AG04450 (cell line): ENCODE results near the gene PNPLA6. TPM values are rescaled to one million over a fixed set of nuclear protein-coding genes. Genes with fewer than 3 reads are reported as not detected.

Experiments
- CTCF ChIA-PET: fragments of 300-600, 350-600 bp; formaldehyde crosslinking; extraction: SDS; loops from one replicate; lab custom pipeline; 2022; ENCODE audit warnings: antibody characterized with exemption, inconsistent platforms; lab: Charles Lee
- POLR2A ChIA-PET: fragments of 350-600 bp; formaldehyde crosslinking; extraction: SDS; loops from one replicate; lab custom pipeline; 2021; ENCODE audit warnings: antibody characterized with exemption, inconsistent platforms; lab: Yijun Ruan, JAX
- DNase-seq: peaks from one replicate; pipeline ENCODE4 v3.0.0-alpha.2; 2011; ENCODE audit warnings: low read depth, low spot score
- H3K27ac ChIP-seq: one replicate; pipeline ENCODE4 v1.5.1; 2012; ENCODE audit warnings: low read depth, low read length, control low read depth
- H3K27me3 ChIP-seq: one replicate; pipeline ENCODE4 v1.6.0; 2012; ENCODE audit warnings: low read length; ENCODE audit not compliant: control insufficient read depth, insufficient read depth
- H3K4me3 ChIP-seq: 2 replicates; pipeline ENCODE4 v1.5.1; 2011; ENCODE audit warnings: mild to moderate bottlenecking, low read depth, low read length, control low read depth
- H3K9me3 ChIP-seq: 2 replicates; pipeline ENCODE4 v1.5.1; 2012; ENCODE audit warnings: low read length; ENCODE audit not compliant: control insufficient read depth, insufficient read depth
- polyA plus RNA-seq: library from polyadenylated mRNA; depleted of rRNA; stranded (reverse); fragments of >200 nt; gene quantifications from 2 replicates; pipeline ENCODE4 v1.2.3, GENCODE V29; 2011
- TF ChIP-seq, protein P1 (sequence below): IDR thresholded peaks from 2 replicates; pipeline ENCODE4 v1.5.1; 2011; ENCODE audit warnings: low read depth, low read length, control low read depth, inconsistent platforms

Gene PNPLA6
- polyA plus RNA-seq, 1 experiment, result 17.0 TPM

DNA sequence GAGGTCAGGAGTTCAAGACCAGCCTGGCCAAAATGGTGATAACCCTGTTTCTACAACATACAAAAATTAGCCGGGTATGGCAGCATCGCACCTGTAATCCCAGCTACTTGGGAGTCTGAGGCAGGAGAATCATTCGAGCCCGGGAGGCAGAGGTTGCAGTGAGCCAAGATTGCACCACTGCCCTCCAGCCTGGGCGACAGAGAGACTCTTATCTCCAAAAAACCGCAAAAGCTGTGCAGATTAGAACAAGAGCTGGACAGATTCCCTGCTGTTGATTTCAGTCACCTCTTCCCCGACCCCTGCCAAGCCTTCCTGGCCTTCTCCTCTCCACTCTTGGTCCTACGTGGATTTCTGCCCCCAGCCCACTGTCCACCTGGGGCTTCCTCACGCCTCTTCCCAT is 68.4 kb downstream of the PNPLA6 start:
- no peak for DNase-seq
- TF ChIP-seq, protein P1, sequence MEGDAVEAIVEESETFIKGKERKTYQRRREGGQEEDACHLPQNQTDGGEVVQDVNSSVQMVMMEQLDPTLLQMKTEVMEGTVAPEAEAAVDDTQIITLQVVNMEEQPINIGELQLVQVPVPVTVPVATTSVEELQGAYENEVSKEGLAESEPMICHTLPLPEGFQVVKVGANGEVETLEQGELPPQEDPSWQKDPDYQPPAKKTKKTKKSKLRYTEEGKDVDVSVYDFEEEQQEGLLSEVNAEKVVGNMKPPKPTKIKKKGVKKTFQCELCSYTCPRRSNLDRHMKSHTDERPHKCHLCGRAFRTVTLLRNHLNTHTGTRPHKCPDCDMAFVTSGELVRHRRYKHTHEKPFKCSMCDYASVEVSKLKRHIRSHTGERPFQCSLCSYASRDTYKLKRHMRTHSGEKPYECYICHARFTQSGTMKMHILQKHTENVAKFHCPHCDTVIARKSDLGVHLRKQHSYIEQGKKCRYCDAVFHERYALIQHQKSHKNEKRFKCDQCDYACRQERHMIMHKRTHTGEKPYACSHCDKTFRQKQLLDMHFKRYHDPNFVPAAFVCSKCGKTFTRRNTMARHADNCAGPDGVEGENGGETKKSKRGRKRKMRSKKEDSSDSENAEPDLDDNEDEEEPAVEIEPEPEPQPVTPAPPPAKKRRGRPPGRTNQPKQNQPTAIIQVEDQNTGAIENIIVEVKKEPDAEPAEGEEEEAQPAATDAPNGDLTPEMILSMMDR, result no peak
- Histone ChIP-seq H3K27me3 (no peaks in the 10 kb centered on the region), H3K9me3 (peaks cover 4% of the 10 kb centered on the region; the same call in 1 of the 2 replicates), H3K27ac (no peak overlapping the region), H3K4me3 (no peak overlapping the region)
- CTCF ChIA-PET, result no interaction called here
- POLR2A ChIA-PET, result no interaction called here

DNA sequence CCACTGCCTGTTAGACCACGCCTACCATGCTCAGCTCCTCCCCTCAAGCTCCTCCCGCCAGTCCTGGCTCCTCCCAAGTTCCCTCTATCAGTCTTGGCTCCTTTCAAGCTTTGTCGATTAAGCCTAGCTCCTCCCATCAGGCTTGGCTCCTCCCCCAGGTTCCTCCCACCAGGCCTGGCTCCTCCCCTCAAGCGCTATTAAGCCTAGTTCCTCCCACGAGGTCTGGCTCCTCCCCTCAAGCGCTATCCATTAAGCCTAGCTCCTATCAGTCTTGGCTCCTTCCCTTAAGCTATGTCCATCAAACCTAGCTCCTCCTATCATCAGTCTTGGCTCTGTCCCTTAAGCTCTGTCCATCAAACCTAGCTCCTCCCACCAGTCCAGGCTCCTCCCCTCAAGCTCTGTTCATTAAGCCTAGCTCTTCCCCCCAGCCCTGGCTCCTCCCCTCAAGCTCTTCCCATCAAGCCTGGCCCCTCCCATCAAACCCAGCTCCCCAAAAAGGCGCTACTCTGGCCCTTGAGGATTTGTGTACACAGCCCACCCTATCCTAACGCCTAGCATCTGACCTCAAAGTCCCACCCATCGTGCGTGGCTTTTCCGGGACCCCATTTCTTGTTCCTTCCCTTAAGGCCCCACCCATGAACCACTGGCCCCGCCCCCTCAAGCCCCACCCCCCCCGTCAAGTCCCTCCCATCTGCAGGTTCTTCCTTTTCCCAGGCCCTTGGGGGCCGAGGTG is 70.1 kb downstream of the PNPLA6 start:
- Histone ChIP-seq H3K27me3 (no peaks in the 10 kb centered on the region), H3K9me3 (peaks cover 4% of the 10 kb centered on the region; the same call in 1 of the 2 replicates), H3K27ac (no peak overlapping the region), H3K4me3 (no peak overlapping the region)
- DNase-seq, result no peak
- TF ChIP-seq, protein P1, result no peak
- POLR2A ChIA-PET, result interaction anchor here (0.5 kb wide), 1 partner anchor 11 kb away, joined by 3 read pairs; no protein-coding TSS in a partner anchor
- CTCF ChIA-PET, result interaction anchor here (0.9 to 2.0 kb wide), 3 partner anchors 37 to 75 kb away, joined by 4 to 7 read pairs (median 4); partner anchors contain the start of gene TRAPPC5

DNA sequence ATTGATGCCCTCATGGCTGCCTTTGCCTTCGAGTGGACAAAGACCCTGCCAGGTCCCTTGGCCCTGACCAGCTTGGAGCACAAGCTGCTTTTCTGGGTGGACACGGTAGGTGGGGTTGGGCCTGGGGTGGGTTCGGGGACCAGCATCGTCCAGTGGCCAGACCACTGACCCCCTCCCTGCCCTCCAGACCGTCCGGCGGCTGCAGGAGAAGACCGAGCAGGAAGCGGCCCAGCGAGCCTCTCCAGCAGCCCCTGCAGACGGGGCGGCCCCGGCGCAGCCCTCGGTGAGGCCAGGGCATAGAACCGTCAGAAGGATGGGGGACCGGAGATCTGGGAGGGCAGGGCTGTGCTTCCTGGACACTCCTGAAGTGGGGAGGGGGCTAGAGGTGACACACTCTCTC is 70.8 kb downstream of the PNPLA6 start:
- TF ChIP-seq, protein P1, result no peak
- Histone ChIP-seq H3K27me3 (no peaks in the 10 kb centered on the region), H3K9me3 (peaks cover 4% of the 10 kb centered on the region; the same call in 1 of the 2 replicates), H3K27ac (no peak overlapping the region), H3K4me3 (no peak overlapping the region)
- POLR2A ChIA-PET, result no interaction called here
- CTCF ChIA-PET, result interaction anchor here (2.0 kb wide), 1 partner anchor 46 kb away, joined by 4 read pairs; no protein-coding TSS in a partner anchor
- no peak for DNase-seq

DNA sequence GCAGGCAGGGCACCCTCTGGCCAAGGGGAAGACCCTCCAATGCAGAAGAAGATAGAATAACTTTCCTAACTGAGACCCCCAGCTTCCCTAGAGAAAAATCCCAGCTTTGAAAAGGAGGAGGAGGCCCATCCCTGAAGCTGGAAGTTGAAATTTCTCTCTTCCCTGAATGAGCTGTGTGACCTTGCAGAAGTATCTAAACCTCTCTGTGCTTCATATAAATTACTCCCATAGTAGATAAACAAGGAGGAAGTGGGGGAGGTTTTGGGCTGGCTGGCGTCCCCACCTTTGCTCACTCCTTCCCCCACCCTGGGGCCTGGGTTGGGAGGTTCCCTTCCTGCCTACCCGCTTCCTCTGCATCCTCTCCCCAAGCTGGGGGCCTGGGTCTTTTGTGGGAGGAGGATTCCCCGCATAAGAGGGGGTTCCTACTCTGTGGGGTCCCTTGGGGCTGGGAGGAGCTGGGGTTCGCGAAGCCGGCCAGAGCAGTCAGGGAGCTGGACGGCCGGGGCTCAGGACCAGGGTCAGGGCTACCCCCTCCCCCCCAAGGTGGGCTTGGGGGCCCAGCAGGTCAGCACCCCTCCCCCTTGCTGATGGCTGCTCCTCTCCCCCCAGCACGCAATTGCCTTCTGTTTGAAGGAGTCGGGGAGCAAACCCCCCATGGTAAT is 71.8 kb downstream of the PNPLA6 start:
- Histone ChIP-seq H3K27me3 (no peaks in the 10 kb centered on the region), H3K27ac (no peak overlapping the region), H3K9me3 (peaks cover 4% of the 10 kb centered on the region; the same call in 1 of the 2 replicates), H3K4me3 (no peak overlapping the region)
- no peak for DNase-seq
- CTCF ChIA-PET, result no interaction called here
- TF ChIP-seq, protein P1, result no peak
- POLR2A ChIA-PET, result no interaction called here
